ENCODE data around the gene PTPRN2.

Gene PTPRN2

DNA sequence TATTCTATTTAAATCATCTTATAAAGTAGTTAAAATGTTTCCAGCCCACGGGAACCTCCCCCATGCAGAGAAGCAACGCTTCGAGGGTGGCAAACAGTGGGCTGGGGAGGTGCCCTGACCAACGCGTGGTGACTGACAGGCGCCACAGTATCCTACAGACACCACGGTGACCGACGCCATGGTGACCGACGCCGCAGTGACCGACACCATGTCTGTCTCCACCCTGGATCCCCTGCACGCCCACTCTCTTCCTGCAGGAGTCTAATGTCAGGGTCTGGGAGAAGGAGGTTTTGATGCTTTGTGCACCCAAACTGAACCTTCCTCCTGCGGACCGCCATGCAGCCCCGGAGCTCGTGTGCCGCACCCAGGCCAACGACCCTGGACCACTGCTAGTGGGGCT lies 464.4 kb downstream of the PTPRN2 start:
- DNase-seq = no peak

DNA sequence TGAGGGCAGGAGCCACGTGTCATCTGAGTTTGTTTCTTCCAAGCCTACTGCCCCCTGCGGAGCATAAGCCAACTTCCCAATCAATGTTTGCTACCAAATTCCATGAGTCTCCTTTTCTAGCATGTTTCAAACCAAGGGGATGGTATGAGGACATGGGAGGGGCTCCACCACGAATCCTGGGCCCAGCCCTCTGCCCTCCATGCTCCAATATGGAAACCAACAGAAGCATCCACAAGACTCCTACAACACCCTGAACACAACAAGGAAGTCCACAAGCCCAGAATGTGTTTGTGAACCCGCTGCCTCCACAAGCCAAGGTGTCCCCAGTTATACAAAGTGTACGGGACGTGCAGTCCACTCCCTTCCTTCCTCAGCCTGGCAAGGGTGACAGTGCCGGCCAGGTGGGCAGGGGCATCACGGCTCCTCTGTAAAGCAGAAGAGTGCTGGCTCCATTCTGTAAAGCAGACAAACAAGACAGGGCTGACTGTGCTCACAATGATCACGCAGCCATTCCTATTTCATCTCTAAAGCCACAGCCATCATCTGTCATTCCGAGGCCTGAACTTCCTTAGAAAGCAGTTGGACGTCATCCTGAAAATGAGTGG lies 466.1 kb downstream of the PTPRN2 start:
- DNase-seq = no peak

- DNase-seq = peak; percentile 50
These were observed 466.9 kb downstream of the PTPRN2 start for GRCh38 chr7:158120716-158121115.

DNA sequence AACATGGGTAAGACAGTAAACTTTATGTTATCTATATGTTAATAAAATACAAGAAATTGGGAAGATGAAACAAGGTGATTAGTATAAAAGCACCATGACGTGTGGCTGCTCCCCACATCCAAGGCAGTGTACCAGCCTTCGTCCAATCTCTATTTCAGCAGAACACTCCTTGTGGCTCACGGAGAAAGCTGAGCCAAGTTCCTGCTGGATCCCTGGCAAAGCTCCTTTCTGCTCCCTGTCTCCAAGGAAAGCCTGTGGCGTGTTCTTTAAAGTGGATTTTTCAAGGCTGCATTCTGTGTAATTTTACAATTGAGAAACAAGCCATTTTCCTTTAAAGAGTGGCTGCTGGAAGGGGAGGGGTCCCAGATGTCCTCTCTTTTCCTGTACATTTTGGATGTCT lies 467.3 kb downstream of the PTPRN2 start:
- DNase-seq = no peak

DNA sequence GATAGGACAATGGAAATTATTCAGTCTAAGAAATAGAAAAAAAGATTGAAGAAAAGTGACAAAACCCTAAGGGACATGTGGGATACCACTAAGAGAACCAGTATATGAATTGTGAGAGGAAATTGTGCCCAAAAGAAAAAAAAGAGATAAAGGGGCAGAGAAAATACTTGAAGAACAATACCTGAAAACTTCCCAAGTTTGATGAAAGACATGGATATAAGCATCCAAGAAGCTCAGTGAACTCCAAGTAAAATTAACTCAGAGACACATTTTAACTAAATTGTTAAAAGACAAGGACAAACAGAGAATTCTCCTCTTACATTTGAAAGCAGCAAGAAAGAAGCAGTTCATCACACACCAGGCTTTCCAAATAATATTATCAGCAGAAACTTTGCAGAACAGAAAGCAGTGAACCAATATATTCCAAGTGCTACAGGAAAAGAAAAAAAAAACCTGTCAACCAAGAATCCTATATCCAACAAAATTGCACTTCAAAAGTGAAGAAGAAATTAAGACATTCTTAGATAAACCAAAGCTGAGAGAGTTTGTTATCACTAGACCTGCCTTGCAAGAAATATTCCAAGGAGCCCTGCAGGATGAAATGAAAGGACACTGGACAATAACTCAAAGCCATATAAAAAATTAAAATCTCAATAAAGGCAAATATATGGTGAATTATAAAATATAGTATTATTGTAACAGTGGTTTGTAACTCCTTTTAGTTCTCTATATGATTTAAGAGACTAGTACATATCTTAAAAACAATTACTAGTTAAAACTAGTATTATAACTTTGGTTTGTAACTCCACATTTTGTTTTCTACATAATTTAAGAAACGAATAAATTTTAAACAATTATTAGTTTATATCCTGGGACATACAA lies 470.0 kb downstream of the PTPRN2 start:
- no peak for DNase-seq

DNA sequence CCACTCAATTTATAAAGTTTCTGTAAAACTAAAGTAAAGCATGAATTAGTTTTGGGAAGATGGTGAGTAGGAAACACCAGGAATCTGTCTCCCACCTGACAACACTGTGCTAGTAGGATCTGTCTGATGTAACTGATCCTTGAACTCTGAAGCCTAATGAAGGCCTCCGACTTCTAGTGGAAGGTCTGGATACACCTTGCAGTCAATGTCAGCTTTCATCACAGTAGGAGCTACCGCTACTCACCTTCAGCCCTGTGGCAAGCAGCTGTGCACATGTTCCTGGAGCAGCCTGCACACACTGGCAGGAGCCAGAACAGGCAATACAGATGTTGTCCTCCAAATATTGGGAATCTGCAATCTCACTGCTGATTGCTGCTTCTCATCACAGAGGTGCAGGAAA lies 471.4 kb downstream of the PTPRN2 start:
- no peak for DNase-seq

DNA sequence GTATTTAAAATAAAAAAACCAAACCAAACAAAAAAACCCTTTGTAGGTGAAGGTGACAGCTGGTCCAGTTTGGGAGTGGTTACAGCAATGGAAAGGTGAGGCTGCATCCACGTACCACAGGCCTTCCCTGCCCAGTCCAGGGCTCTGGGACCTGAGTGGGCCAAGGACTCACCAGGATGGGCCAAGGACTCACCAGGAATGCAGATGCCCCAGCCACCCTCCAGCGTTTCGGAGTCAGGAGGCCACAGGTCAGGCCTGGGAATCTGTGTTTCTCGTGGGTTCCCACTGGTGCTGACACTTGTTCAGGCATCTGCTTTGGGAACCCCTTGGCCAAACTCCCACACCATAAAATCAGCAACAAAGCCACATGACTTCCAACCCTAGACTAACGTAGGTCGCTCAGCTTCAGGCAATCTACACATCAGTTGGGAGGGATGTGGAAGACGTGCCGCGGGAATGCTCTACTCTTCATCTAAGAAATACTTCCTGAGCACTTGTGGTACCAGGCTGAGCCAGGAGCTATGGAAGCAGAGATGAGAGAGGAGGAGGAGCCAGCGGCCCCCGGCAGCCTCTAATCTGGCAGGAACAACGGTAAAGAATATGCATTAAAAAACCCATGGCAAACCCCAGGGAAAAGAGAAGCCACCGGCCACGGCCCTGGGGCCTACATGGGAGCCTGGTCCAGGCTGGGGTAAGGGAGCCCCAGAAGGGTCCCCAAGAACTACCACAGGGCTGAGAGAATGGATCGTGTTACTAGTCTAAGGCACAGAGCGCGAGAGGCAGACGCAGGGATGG lies 473.4 kb downstream of the PTPRN2 start:
- DNase-seq = no peak

GRCh38 chr7:158113321-158114025 lies 474.1 kb downstream of the PTPRN2 start:
- DNase-seq = no peak

DNA sequence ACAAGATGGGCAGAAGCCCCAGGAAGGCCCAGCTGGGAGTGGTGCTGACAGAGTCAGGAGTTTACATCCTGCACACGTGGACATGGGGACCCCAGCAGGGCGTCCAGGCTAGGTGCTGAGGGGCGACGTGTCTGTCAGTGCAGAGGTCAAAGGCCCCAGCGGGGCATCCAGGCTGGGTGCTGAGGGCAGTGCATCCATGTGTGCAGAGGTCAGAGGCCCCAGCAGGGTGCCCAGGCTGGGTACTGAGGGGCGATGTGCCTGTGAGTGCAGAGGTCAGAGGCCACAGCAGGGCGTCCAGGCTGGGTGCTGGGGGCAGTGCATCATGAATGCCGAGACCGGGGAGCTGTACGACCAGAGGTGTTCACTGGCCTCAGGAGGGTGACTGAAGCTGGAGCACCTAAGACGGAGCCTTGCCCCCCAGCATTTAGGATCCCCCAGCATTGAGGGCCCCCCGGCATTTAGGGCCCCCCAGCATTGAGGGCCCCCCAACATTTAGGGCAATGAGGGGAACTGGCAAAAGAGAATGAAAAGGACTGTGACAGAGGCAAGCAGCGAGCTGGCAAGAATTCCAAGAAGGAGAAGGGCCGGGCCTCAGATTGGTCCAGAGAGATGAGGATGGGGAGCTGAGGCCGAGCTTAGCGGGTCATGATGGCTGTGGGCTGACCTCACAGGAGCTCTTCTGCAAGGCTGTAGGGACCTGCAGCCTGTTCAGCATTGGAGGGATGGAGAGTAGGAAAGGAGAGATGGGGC lies 474.9 kb downstream of the PTPRN2 start:
- DNase-seq = no peak

GRCh38 chr7:158111906-158112570 lies 475.6 kb downstream of the PTPRN2 start:
- DNase-seq = no peak

DNA sequence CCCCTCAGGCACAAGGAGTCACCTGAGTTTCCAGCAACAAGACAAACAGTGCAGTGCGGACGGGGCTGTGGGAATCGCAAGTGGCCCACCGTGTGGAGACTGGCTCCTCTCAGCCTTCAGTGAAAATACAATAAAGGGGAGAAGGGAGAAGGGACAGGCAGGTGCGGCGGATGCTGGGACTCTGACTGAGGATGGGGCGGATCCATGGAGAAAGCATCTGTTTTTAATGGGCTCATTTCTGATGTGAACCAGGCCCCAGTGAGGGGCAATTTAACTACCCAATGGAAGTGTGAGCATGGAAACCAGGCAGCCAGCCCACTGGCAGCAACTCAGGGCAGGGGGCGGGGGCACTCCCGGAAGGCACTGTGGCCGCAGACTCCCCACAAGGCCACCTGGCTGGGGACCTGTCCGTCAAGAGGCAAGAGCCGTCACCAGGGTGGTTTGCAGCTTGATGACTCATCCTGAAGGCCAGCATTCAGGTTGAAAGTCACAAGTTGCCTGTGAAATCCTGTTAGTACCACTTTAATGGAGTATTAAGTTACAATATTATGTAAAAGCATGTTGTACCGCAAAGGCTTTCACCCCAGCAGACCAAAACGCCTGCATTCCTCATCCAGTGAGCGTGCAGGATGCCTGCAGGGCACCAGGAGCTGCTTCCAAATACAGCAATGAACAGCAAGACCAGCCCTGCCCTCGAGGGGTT lies 476.4 kb downstream of the PTPRN2 start:
- DNase-seq = no peak

DNA sequence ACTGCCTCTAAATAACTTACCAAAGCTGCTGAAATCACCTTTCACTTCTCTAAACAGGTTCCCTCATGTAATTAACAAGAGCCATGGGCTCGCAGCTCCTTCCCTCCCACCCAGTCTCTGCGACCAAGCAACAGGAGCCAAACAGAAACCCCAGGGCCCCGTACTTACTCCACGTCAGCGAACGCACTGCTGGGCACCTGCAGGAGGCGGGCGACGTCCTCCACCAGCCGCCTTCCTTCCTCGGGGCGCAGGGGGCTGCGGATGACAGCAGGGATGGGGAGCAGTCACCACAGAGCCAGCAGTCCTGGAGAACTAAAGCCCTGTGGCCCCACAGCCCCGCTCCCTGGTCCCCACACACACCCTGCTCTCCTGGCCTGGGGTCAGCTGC lies 477.0 kb downstream of the PTPRN2 start:
- no peak for DNase-seq

DNA sequence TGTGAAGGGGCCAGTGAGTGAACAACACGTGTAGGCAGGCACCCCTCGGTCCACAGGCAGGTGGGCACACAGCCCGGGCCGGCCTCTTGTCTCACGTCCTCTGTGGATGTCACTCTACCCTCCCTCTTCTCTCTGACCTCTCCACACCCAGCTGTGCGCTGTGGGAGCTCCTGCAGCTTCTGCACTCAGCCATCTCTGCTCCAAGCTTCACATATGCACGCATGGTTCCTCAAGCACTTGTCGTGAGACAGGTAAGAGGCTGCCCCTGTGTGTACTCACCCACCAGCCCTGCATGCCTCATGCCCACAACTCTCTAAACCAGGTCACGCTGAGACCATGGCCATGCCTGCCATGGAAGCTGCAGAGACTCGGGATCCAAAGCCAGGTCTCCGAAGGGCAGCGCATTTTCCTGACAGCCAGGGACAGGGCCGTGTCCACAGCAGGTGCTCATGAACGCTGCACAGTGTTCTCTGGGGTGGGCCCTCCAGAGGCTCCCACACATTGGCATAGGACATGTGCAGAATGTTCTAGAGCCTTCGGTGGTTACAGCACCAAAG lies 477.5 kb downstream of the PTPRN2 start:
- DNase-seq = no peak

GRCh38 chr7:158109364-158110033 lies 478.1 kb downstream of the PTPRN2 start:
- DNase-seq = no peak

DNA sequence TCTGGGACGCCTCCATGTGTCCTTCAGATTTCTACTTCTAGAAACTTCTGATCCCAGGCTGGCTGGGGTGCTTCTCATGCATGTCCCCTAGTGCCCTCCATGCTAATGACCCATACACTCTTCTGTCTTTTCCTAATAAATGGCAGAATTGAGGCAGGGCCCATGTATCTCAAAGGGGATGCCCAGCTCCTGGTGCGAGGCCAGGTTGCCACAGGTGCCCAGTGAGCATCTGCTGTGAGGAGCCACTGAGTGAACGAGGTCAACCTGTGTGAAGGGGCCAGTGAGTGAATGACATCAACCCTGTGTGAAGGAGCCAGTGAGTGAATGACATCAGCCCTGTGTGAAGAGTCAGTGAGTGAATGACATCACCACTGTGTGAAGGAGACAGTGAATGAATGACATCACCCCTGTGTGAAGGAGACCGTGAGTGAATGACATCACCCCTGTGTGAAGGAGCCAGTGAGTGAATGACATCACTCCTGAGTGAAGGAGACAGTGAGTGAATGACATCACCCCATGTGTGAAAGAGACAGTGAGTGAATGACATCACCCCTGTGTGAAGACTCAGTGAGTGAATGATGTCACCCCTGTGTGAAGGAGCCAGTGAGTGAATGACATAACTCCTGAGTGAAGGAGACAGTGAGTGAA lies 478.9 kb downstream of the PTPRN2 start:
- no peak for DNase-seq

GRCh38 chr7:158107806-158108205 lies 479.8 kb downstream of the PTPRN2 start:
- DNase-seq = no peak

GRCh38 chr7:158106272-158106671 lies 481.4 kb downstream of the PTPRN2 start:
- DNase-seq = no peak

DNA sequence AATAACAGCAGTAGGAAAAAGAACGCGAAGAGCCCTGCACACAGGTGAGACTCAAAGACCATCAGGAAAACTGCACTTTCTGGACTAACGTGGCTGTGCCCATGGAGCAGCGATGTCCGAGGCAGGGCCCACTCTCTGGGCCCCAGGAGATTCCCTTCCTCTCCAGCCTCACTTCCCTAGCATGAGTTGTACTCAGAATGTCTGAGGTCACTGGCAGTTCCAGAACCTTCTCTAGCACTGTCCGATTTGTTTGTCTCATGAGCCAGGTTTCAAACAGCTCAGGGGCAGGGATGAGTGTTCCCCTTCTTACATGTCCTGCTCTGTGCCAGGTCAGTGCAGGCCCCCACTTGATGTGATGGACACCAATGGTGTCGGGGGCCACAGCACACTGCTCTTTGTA lies 484.2 kb downstream of the PTPRN2 start:
- DNase-seq = no peak

DNA sequence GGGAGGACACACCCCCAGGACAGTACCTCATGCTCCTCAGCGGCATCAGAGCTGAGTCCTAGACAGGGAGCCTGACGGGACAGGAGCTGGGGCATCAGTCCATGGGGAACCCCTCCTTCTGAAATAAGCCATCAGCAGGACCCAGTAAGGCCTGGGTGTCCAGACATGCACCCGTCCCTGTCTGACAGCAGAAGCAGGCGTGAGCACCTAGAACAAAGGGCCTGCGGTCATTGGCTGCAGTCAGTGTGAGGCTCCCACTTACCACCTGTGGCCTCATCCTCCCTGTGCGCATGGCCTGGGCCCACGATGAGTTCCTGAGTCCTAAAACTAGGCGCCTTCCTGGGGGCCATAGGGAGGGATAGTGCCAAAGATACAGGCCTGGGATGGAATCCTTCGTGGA lies 484.7 kb downstream of the PTPRN2 start:
- peak; percentile 19 for DNase-seq
